Kidney glomerular epithelial cell (primary cell): ENCODE results near the gene TXNDC16.
A peak's percentile ranks its signal among the peaks of the same experiment; 100 is the strongest.

Experiments used
- DNase-seq: peaks from one replicate; lab custom pipeline; 2025; lab: John Stamatoyannopoulos, UW

TXNDC16 gene

DNA sequence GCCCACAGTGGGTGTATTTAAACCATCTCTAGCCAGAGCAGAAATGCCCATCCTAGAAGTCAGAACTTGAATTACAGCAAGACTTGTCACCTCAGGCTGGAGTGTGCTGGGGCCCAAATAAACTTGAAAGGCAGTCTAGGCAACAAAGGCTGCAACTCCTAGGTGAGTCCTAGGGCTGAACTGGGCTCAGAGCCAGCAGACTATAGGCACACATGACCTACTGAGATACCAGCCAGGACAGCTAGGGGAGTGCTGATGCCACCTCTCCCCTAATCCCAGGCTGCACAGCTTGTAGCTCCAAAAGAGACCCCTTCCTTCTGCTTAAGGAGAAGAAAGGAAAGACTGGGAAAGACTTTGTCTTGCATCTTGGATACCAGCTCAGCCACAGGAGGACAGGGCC is 106.0 kb downstream of the TXNDC16 start:
- DNase-seq: no peak

DNA sequence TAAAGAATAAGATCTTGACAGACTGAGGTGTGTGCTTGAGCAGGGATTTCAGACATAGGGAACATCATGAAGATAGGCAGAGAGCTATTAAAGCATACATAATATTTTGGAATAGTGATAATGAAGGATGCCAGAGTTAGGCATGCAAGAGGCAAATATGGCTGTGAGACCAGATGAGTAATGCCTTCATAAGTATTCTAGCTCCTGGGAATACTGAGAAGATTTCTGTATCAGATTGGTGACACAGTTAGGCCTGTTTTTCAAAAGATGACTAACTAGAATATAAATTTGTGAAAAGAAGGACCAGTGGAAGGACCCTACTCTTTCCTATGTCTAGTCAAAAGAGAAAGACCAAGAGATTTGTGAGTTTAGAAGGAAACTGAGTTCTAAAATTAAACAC is 108.8 kb downstream of the TXNDC16 start:
- DNase-seq: no peak

- no peak for DNase-seq
Measured at GRCh38 chr14:52442602-52443001, 109.7 kb downstream of the TXNDC16 start.

GRCh38 chr14:52442166-52442565 is 110.1 kb downstream of the TXNDC16 start:
- DNase-seq: no peak

- no peak for DNase-seq
Measured at GRCh38 chr14:52439476-52439875, 112.8 kb downstream of the TXNDC16 start.

DNA sequence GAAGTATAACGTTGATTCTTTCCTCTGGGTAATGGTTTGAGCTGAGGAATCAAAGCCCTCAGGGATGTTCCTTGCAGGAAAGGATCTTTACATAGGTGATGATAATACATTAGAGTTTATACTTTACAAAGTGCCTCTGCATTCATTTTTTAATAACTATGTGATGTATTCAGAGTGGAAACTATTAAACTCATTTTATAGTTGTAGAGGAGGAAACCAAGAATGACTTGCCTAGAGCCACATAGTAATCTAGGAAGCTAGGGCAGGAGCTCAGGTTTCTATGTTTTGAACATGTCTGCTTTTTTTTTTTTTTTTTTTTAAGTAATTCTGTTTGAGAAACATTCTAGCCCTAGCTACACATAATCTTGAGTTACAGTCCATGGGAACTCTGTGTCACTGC is 117.3 kb downstream of the TXNDC16 start:
- no peak for DNase-seq

- DNase-seq: no peak
Measured at GRCh38 chr14:52430474-52430873, 121.8 kb downstream of the TXNDC16 start.

DNA sequence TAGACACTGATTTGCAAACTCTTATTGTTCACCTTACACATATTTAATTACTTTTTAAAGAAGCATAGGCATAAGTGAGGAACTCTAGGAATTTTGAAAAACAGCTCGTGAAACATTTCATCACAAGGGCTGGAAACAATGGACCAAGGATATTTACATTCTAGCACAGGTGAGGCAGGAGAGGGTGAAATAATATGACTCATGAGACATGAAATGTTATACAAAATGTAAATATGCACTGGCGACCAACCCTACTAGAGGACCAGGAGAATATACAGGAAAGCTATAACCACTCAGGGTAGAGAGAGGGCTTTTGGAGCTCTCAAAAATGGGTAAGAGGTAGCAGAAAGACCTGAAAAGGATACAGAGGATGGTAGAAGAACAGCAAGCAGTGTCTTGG is 122.9 kb downstream of the TXNDC16 start:
- DNase-seq: no peak

GRCh38 chr14:52427460-52427859 is 124.8 kb downstream of the TXNDC16 start:
- DNase-seq: no peak

DNA sequence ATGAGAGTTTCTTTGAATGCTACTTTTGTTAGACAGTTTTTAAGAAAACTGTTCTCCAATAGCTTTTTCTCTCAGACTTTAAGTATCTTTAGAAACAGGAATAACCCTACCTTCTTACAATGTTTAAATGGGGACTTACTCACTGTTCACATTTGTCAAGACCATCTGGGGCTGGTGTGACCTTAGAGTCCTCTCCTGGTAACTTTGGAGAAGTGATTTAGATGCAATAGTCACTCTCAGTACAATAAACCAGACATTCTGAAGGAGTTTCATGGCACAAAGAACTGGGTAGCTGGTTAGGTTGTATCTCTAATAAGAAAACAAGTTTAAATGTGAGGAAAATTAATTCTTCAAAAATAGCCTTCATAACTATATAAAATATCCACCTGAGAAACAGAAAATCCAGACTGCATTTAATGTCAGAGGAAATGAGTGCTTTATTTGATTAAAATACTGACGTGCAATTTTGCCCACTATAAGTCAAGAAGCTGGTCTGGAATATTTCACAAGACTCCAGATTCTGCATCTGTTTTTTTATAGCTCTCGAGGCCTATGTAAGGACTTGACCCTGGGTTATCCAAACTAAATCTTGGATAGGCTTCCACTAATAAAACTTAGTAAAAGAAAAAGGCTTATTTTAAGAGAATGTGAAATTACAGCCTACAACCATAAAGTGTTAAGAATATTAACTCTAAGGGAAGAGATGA is 129.5 kb downstream of the TXNDC16 start:
- no peak for DNase-seq

DNA sequence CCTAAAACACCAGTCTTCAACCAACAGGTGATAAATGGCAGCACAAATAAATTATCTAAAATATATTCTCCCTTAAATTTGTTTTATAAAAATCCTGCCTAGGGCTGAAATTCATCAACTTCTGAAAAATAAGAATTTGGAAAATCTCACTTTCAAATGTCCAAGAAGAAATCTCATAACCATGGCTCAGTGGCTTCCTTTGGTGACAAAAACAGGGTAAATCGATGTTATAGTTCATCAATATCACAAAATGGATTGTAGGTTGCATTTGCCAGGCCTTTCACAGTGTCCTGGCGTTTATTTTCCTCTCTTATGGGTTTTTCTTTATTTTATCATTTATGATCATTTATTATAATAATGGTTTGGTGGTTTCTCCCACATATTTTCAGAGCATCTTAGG is 135.2 kb downstream of the TXNDC16 start:
- no peak for DNase-seq

GRCh38 chr14:52413729-52414408 is 138.4 kb downstream of the TXNDC16 start:
- no peak for DNase-seq

DNA sequence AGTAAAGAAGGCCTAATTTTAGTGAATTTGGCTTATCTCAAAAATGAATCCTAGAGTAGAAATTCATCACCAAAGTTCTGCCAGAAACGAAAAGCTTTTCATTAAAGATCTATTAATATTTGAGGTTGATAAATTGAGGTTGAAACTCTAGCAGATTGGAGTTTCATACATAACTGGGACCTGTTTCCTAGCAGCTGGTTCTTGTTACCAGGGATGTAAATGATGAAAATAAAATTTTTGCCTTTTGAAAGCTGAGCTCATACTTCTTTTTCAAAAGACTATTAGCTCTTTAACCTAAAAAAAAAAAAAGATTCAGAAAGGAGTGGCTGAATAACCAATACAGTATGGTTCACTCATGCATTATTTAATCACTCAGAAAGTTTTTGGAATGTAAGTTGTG is 139.9 kb downstream of the TXNDC16 start:
- no peak for DNase-seq

- DNase-seq: no peak
Measured at GRCh38 chr14:52405314-52405713, 147.0 kb downstream of the TXNDC16 start.

DNA sequence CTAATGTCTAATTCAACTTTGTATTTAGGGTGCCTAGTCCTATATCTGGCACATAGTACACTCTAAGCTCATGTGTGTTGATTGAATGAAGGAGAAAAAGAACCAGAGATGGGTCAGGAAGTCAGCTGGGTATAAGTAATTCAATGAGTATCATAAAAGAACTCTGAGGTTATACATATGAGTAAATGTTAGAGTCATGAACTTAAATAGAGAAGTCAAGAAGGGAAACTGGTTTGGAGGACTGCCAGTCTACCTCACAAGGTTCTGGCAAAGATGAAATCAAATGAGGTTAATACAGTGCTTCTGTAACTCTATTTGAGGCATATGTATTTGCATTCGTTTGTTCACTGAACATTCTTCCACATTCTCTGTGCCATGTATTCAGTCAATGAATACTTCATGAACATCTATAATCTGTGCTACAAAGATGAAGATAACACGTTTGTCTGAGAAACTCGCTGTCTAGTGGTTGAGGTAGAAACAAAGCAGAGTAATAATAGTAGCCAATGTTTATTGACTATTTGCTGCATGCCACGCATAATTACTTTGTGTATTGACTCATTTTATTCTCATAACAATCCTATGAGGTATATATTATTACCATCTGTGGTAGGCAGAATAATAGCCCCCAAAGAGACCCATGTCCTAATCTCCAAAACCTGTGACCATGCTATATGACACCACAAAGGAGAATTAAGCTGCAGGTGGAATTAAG is 149.3 kb downstream of the TXNDC16 start:
- DNase-seq: no peak

GRCh38 chr14:52400846-52401245 is 151.5 kb downstream of the TXNDC16 start:
- DNase-seq: no peak

DNA sequence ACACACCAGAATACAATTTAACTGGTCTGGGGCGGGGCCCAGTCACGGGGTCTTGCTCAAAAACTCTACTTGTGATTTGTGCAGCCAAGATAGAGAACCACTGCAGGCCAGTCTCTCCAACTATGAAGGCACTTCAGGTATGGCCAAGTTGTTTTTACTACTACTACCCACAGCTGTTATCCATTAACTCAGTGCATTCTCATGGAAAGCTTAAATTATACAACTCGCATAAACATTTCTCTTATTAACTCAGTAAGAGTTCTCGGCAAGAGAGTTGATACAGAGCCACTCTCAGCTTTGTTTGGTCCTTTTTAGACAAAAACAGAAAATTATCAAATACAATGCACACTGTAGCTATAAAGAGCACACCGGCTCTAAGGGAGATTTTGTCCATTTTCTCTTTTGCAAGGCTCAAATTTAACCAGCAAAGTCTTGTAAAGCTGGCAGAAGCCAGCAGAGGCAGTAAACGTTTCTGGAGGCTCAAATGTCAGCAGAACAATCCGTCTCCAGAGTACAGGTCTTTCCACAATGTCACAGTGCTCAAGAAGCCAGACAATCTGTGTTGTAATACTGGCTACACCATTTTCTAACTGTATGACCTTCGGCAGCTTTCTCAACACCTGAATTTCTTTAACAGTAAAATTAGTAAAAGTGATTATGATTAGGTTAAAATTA is 152.2 kb downstream of the TXNDC16 start:
- peak; percentile 87 for DNase-seq

GRCh38 chr14:52399104-52399503 is 153.2 kb downstream of the TXNDC16 start:
- DNase-seq: no peak

GRCh38 chr14:52397844-52398243 is 154.5 kb downstream of the TXNDC16 start:
- DNase-seq: no peak

- no peak for DNase-seq
Measured at GRCh38 chr14:52395728-52396127, 156.6 kb downstream of the TXNDC16 start.

GRCh38 chr14:52391881-52392615 is 160.3 kb downstream of the TXNDC16 start:
- peak; percentile 65 for DNase-seq
